ENCODE results near the gene LRGUK.

Gene LRGUK

DNA sequence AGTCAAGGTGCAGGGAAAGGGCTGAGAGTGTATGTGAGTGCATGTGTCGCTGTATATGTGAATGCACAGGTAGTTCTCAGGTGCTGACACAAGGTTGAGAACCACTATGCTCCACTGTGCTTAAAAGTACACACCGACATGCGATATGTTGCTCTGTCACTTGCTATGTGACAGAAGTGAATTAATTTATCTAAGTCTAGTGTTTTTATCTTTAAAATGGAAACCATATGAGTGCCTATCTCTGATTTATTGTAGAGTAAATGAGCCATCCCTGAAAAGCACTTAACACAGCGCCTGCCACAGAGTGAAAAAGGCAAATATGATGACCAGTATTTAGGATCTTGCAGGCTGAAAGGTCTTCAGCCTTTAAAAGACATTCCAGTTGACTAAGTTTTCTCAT, 184.7 kb downstream of the LRGUK start:
- no peak for DNase-seq

DNA sequence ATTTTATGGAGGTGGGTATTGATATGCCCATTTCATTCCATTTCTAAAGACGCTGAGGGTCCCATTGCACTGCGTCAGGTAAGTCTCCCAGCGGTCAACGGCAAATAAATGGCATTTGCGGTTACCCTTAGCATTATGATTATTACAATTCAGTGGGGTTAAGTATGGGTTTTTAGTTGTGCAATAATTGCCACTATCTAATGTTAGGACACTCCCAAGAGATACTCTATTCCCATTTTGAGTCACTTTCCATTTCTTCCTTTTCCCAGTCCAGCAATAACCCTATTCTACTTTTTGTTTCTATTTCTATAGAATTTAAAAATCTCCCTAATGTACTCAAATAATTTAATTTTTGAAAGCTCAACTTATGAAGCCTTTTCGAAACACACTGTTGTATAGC, 185.6 kb downstream of the LRGUK start:
- no peak for DNase-seq

DNA sequence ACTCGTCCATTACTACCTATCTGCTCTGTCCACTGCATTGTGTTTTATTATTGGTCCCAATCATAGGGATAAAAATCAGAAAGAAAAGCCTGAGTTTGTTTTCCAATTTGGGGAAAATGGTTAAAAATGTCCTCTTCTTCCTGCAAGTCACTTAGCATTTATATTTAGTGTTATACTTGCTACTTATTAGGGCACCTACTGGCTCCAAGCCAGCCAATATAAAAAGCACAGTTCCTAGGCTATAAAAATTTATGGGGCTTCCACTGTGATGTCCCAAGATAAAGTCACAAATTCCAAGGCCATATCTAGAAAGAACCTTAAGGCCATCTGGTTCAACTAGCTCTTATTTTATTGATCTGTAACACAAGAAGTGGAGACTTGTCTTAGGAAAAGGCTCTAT, 186.4 kb downstream of the LRGUK start:
- DNase-seq, result no peak
